ENCODE data around the gene PNPLA7. TPM values are rescaled to one million over a fixed set of nuclear protein-coding genes. Genes with fewer than 3 reads are reported as not detected.
"Not testable (repeated sequence)": the region's sequence is repeated elsewhere in the genome, so short reads cannot be mapped to it uniquely, and the experiment has no call there.

Gene PNPLA7
- polyA plus RNA-seq, 6 donors from 2014 or later: 3.0 to 6.5 (median 5.8) TPM

DNA sequence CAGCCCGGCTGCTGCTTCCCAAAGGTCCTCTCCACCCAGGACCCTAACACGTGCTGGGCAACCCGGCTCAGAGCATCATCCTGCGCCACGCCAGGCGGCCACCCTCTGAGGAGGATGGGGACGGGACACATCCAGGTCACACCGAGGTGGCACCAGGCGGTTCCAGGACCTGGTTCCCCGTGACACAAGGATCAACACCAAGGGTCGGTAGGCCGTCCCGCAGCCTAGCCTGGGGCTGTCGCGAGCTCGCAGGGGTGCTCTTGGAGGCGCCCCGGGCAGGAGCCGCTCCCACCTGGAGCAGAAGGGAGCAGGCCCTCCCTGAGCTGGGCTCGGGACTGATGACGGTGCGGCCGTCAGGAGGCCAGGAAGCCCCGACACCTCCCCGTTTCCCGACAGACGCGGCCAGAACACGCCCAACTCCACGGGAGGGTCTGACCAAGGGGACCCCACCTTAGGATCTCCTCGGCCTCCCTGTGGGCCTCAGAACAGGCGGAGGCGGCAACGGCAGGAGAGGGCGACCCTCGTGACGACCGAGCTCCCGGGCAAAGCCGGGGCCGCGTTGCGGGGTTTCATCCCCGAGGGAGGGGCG lies 133.5 kb downstream of the PNPLA7 start:
- Mint-ChIP-seq H3K27me3 (no peaks in the 10 kb centered on the region), H3K4me1 (peaks cover 8 to 25% (median 17%) of the 10 kb centered on the region in 3 donors), H3K9me3 (no peaks in the 10 kb centered on the region), H3K36me3 (no peaks in the 10 kb centered on the region), H3K4me3 (peak overlapping the region in 3 of 8 donors; percentile 42 to 65 (median 42)), H3K27ac (no peak overlapping the region)
- no peak for DNase-seq
- ATAC-seq (ENCODE audit: low read depth in 2 of 2): no peak

DNA sequence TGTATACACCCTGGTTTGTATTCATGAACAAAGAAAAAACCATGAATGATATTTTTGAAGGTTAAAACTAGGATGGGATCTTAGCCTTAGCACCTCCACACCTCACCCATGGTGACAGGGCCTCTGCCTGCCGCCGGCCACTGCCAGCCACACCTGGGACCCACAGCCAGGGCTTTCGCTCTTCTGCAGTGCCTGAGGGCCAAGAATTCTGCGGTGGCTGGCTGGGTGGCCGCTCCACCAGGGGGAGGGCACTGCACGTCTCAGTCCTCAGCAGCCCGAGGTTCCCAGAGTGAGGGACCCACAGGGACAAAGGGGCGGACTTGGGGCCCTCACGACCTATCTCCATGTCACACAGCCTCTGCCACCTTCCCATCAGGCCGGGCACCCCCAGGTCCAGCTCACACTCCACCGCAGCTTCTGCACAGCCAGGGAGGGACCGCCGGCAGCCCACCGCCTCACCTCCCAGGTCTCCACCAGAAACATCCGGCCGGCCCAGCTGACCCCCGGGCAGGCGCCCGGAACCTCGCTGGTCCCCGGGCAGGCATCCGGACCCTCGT lies 134.1 kb downstream of the PNPLA7 start:
- ATAC-seq (ENCODE audit: low read depth in 2 of 2): no peak
- Mint-ChIP-seq H3K27ac (no peak overlapping the region), H3K4me1 (peaks cover 8 to 22% (median 22%) of the 10 kb centered on the region in 3 donors), H3K9me3 (no peaks in the 10 kb centered on the region), H3K36me3 (no peaks in the 10 kb centered on the region), H3K27me3 (no peaks in the 10 kb centered on the region), H3K4me3 (peak overlapping the region in 1 of 8 donors; percentile 12)
- no peak for DNase-seq

DNA sequence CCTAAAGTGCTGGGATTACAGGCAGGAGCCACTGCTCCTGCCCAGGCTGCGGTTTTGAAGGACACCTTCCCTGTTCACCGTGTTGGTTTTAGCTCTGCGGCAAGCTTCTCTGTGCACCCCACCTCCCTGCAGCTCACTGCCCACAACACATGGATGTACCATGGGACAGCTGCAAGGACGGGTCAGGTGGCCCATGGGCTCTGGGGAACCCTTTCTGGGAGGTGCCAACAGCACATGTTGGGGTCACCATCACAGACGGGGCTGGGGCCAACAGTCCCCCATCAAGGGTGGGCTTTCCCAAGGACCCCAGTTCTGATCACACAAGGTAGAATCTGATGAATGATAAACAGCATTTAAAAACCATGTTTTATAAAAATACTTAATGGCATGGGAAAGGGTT lies 134.8 kb downstream of the PNPLA7 start:
- Mint-ChIP-seq H3K4me3 (peak overlapping the region in 2 of 8 donors; percentile 12 to 68), H3K9me3 (no peaks in the 10 kb centered on the region), H3K4me1 (peaks cover 8 to 24% (median 22%) of the 10 kb centered on the region in 3 donors), H3K36me3 (no peaks in the 10 kb centered on the region), H3K27ac (peak overlapping the region in 1 of 6 donors; percentile 54), H3K27me3 (no peaks in the 10 kb centered on the region)
- DNase-seq (no peak), ATAC-seq (ENCODE audit: low read depth in 2 of 2) (no peak)

DNA sequence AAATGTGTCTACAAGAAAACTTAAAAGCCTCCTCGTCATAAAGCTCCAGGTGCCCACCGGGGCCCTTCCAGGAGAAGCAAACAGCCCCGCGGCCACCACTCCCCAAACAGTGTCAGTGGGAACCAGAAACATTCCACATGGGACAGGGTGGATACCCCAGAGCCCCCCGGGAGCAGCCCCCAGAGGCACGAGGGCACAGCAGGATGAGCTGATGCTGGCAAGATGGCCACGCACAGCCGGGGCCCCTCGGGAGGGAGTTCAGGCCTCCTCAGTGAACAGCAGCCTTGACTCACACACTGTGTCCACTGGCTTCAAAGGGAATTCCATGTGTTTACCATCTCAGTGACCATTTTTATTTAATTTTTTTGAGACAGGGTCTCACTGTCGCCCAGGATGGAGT lies 137.8 kb downstream of the PNPLA7 start:
- Mint-ChIP-seq H3K36me3 (no peaks in the 10 kb centered on the region), H3K27ac (peak overlapping the region in 1 of 6 donors; percentile 61), H3K27me3 (no peaks in the 10 kb centered on the region), H3K9me3 (no peaks in the 10 kb centered on the region), H3K4me3 (peak overlapping the region in 1 of 8 donors; percentile 43), H3K4me1 (peaks cover 11 to 24% (median 22%) of the 10 kb centered on the region in 3 donors)
- DNase-seq (no peak), ATAC-seq (ENCODE audit: low read depth in 2 of 2) (no peak)

DNA sequence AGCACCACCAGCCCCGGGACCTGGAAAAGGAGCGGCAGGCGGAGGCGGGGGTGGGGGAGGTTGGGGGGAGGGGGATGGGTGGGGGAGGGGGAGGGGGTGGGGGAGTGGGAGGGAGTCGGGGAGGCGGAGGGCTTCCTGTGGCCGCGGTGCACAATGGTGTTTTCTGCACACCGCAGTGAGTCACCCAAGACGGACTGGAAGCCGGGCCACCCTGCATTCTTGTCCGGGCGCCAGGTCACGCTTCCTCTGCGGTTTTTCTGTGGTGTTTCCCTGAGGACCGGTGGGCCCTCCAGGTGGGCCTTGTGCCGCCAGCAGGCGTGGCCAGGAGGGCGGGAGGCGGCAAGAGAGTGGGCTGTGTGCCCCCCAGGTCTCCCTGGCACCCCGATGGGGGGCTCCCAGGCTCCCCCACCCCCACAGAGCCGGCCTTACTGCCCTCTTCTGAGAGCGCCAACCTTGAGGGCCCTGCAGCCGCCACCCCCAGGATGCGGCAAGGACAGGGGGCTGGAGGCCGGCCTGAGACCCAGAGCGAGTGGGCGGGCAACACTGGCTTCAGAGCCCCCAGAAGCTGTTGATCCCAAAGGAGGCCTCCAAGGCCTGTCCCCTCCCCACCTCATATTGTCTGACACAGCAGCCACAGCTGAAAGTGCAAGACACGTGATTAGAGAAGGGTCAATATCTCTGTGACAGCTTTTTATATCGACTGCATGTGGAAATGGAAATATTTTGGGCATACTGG lies 138.4 kb downstream of the PNPLA7 start:
- Mint-ChIP-seq H3K9me3 (no peaks in the 10 kb centered on the region), H3K4me1 (peaks cover 11 to 24% (median 22%) of the 10 kb centered on the region in 3 donors), H3K4me3 (peak overlapping the region in 5 of 8 donors; percentile 15 to 60 (median 37)), H3K27ac (no peak overlapping the region), H3K36me3 (no peaks in the 10 kb centered on the region), H3K27me3 (no peaks in the 10 kb centered on the region)
- DNase-seq (no peak), ATAC-seq (ENCODE audit: low read depth in 2 of 2) (no peak)

DNA sequence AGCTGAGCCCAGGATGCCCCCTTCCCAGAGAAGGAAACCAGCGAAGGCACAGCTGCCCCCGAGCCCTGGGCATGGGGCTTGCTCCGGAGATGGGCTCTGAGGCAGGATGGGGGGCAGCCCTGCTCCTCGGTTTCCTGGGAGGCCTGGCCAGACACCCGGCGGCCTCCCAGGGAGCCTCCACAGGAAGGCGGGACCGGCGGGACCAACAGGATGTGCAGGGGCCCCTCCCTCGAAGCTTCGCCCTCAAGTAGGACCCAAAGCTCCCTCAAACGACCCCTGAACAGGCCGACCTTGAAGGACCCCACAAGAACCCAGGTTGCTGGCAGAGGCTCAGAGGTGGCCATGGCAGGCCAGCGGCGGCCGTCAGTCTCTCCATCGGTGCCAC lies 138.9 kb downstream of the PNPLA7 start:
- DNase-seq: no peak
- ATAC-seq (ENCODE audit: low read depth in 2 of 2): no peak
- Mint-ChIP-seq H3K9me3 (no peaks in the 10 kb centered on the region), H3K4me3 (peak overlapping the region in 3 of 8 donors; percentile 15 to 60 (median 43)), H3K27ac (no peak overlapping the region), H3K27me3 (no peaks in the 10 kb centered on the region), H3K36me3 (no peaks in the 10 kb centered on the region), H3K4me1 (peaks cover 11 to 24% (median 24%) of the 10 kb centered on the region in 3 donors)

DNA sequence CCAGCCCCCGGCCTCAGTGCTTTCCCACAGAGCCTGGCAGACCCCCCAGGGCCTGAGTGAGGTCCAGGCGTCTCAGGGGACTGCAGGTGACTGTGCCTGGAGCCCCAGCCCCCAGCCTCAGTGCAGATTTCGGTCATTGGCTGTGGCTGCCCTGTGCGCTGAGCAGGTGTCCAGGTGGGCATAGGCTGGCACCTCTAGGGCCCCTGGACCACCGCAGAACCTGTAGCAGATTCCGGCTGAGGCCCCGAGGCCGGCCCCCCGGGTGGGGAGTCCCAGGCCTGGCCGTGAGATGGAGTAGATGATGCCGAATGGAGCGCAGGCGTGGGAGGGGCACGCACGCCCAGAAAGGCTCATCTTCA lies 139.3 kb downstream of the PNPLA7 start:
- Mint-ChIP-seq H3K36me3 (no peaks in the 10 kb centered on the region), H3K4me3 (peak overlapping the region in 1 of 8 donors; percentile 43), H3K4me1 (peaks cover 14 to 27% (median 24%) of the 10 kb centered on the region in 3 donors), H3K9me3 (no peaks in the 10 kb centered on the region), H3K27me3 (no peaks in the 10 kb centered on the region), H3K27ac (no peak overlapping the region)
- DNase-seq (no peak), ATAC-seq (ENCODE audit: low read depth in 2 of 2) (no peak)

DNA sequence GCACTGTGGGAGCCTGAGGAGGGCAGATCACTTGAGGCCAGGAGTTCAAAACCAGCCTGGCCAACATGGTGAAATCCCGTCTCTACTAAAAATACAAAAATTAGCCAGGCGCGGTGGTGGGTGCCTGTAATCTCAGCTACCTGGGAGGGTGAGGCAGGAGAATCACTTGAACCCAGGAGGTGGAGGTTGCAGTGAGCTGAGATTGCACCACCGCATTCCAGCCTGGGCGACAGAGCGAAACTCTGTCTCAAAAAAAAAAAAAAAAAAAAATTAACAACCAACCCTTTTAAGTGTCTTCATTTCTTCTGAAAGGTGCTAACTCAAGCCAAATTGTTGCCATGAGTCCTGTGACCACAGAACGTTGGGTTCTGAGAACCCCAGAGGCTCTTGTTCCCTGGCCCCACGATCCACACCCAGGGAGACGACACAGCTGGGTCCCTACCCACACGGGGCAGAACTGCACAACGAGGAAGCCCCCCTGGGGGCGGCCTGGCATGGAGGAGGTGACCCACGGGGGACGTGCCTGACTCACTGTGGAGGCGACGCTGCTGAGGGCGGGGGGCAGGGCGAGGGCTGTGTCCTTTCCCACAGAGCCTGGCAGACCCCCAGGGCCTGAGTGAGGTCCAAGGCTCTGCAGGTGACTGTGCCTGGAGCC lies 139.8 kb downstream of the PNPLA7 start:
- not testable (repeated sequence) for H3K27ac Mint-ChIP-seq; DNase-seq; H3K36me3 Mint-ChIP-seq; H3K4me3 Mint-ChIP-seq; ATAC-seq (ENCODE audit: low read depth in 2 of 2); H3K27me3 Mint-ChIP-seq; H3K9me3 Mint-ChIP-seq
- peaks cover 19 to 32% (median 24%) of the 10 kb centered on the region in 3 donors for H3K4me1 Mint-ChIP-seq

Other genes with a start within 250 kb of the PNPLA7 start
- under 1 TPM in 1 of 6 donors, not detected in 5; 0.37 TPM for gene NRARP, start 248.1 kb downstream of the PNPLA7 start, polyA plus RNA-seq (ENCODE audit: low read depth in 6 of 6)
- gene EXD3, start 127.2 kb downstream of the PNPLA7 start, polyA plus RNA-seq (ENCODE audit: low read depth in 6 of 6): 1 to 10 TPM in 5 of 6 donors, not detected in 1; 2.3 to 7.5 (median 4.5) TPM
- gene NOXA1, start 127.0 kb downstream of the PNPLA7 start, polyA plus RNA-seq (ENCODE audit: low read depth in 6 of 6): 1 to 10 TPM in 5 of 6 donors, not detected in 1; 1.3 to 2.3 (median 1.6) TPM
- gene ENTPD8, start 109.0 kb downstream of the PNPLA7 start, polyA plus RNA-seq (ENCODE audit: low read depth in 6 of 6): not detected
- gene NSMF, start 91.1 kb downstream of the PNPLA7 start, polyA plus RNA-seq (ENCODE audit: low read depth in 6 of 6): 1 to 10 TPM in 5 of 6 donors, not detected in 1; 2.7 to 7.6 (median 3.7) TPM
- 10 to 100 TPM; 13.7 to 21.6 (median 19.9) TPM for gene MRPL41, start 1.5 kb upstream of the PNPLA7 start, polyA plus RNA-seq (ENCODE audit: low read depth in 6 of 6)
- gene DPH7, start 28.5 kb upstream of the PNPLA7 start, polyA plus RNA-seq (ENCODE audit: low read depth in 6 of 6): 10 to 100 TPM; 19.1 to 53.9 (median 32.6) TPM
- gene ZMYND19, start 40.1 kb upstream of the PNPLA7 start, polyA plus RNA-seq (ENCODE audit: low read depth in 6 of 6): 10 to 100 TPM in 1 of 6 donors, 1 to 10 TPM in 5; 4.2 to 13.3 (median 7.2) TPM
- 10 to 100 TPM; 30.3 to 65.5 (median 40.0) TPM for gene ARRDC1, start 55.3 kb upstream of the PNPLA7 start, polyA plus RNA-seq (ENCODE audit: low read depth in 6 of 6)
- gene EHMT1, start 68.6 kb upstream of the PNPLA7 start, polyA plus RNA-seq (ENCODE audit: low read depth in 6 of 6): 10 to 100 TPM in 5 of 6 donors, 1 to 10 TPM in 1; 6.7 to 45.0 (median 31.5) TPM

Measured in naive B cell (primary cell).